ENCODE measurements around the gene STK38L.

- no peak for TF ChIP-seq ZFX (CRISPR knock-in tag; IDR thresholded peaks at IDR 0.05)
- no peak for TF ChIP-seq ZC3H11A (IDR thresholded peaks at IDR 0.05; ENCODE audit: low read depth, low read length)
- no peak for TF ChIP-seq EP300 (IDR thresholded peaks at IDR 0.05; ENCODE audit: low read length)
- TF ChIP-seq TCF7 (IDR thresholded peaks at IDR 0.05; ENCODE audit: borderline replicate concordance): no peak
- no peak for TF ChIP-seq ATF1 (CRISPR knock-in tag; IDR thresholded peaks at IDR 0.05)
- no peak for TF ChIP-seq ATF1 (tag; IDR thresholded peaks at IDR 0.05)
- TF ChIP-seq CBX8 (IDR thresholded peaks at IDR 0.05; ENCODE audit: borderline replicate concordance, extremely low read depth, low read depth, low read length, poor library complexity, severe bottlenecking): no peak
Measured at GRCh38 chr12:27337376-27337775, 93.3 kb downstream of the STK38L start.

Data from K562 (cell line).